Prostate gland (tissue), 2 donors: ENCODE data around the gene PAPPA2.

Experiments used
- CTCF ChIP-seq, 4 experiments: fragments of 200-600 bp in 2 of 4; fragments of 450-650 bp in 2 of 4; sonication (generic) in 2 of 4; IDR thresholded peaks; 1 replicate in 3 of 4; 2 replicates in 1 of 4; pipeline ENCODE4 v1.5.1; 2016 to 2019; ENCODE audit warnings: antibody characterized with exemption in 4 of 4, mild to moderate bottlenecking in 2 of 4, moderate library complexity in 2 of 4
- POLR2A ChIP-seq: fragments of 450-650 bp; IDR thresholded peaks from one replicate; pipeline ENCODE4 v1.6.1; 2016; ENCODE audit warnings: antibody characterized with exemption, mild to moderate bottlenecking

- TF ChIP-seq CTCF (IDR thresholded peaks at IDR 0.05) (no peak), POLR2A (no peak)
These were observed 94.7 kb downstream of the PAPPA2 start for GRCh38 chr1:176557543-176558258.
